ENCODE results near the gene SHC3. TPM values are rescaled to one million over a fixed set of nuclear protein-coding genes. Genes with fewer than 3 reads are reported as not detected.

Gene SHC3
- 0.23 TPM for total RNA-seq (2013)
- not detected for polyA plus RNA-seq
- polyA minus RNA-seq, result not detected in 2 replicates
- total RNA-seq, result 0.17 to 3.2 (median 0.54) reads per million in 11 experiments

- Histone ChIP-seq H3K4me3 (replicated peaks in 1 of 3; ENCODE audit: low read depth in 2 of 3, low read length in 3 of 3) (peak within 1 kb of the TSS in 1 of 3 experiments; percentile 47), H3K27me3 (ENCODE audit: control insufficient read depth in 2 of 2, insufficient read depth in 2 of 2, low read length in 2 of 2) (peaks cover 57 to 72% of the 10 kb centered on the region in 2 donors), H2AFZ (ENCODE audit: insufficient read depth, low read depth, low read length, poor library complexity, severe bottlenecking) (peak within 1 kb of the TSS; percentile 18), H3K36me3 (replicated peaks in 1 of 2; ENCODE audit: control insufficient read depth in 1 of 2, insufficient read depth in 2 of 2, low read length in 2 of 2) (no peaks in the 10 kb centered on the region), H3K79me2 (ENCODE audit: insufficient read depth, low read length) (no peaks in the 10 kb centered on the region), H4K20me1 (ENCODE audit: insufficient read depth, low read length) (no peaks in the 10 kb centered on the region), H3K27ac (ENCODE audit: low read depth in 1 of 2, low read length in 2 of 2) (no peak within 1 kb of the TSS), H3K4me2 (replicated peaks; ENCODE audit: extremely low read depth, low read length, poor library complexity, severe bottlenecking) (peak within 1 kb of the TSS; percentile 51), H3K4me1 (ENCODE audit: control insufficient read depth in 1 of 2, insufficient read depth in 2 of 2, low read length in 2 of 2) (peaks cover 10 to 26% of the 10 kb centered on the region in 2 donors), H3K9me3 (replicated peaks in 1 of 2; ENCODE audit: control insufficient read depth in 1 of 2, insufficient read depth in 1 of 2, low read length in 2 of 2) (peaks cover 0 to 4% of the 10 kb centered on the region in 2 donors), H3K9ac (ENCODE audit: insufficient read depth, low read length, poor library complexity, severe bottlenecking) (no peak within 1 kb of the TSS)
- 2% methylated on average over 96 of the region's 96 CpGs for WGBS (ENCODE audit: insufficient coverage)
- Mint-ChIP-seq H3K27me3 (ENCODE audit: low read depth in 3 of 3) (peaks cover 68 to 77% (median 74%) of the 10 kb centered on the region in 3 donors), H3K9me3 (peaks cover 0 to 17% (median 10%) of the 10 kb centered on the region in 7 donors), H3K4me1 (peaks cover 20% of the 10 kb centered on the region), H3K4me3 (peak within 1 kb of the TSS; percentile 61 to 76), H3K27ac (peak within 1 kb of the TSS in 1 of 7 donors; percentile 32), H3K36me3 (peaks cover 0 to 4% of the 10 kb centered on the region in 2 donors)
- intact Hi-C loops (cut with micrococcal nuclease), result no loop called here
- peak in 1 of 3 donors; percentile 11 for DNase-seq
- TF ChIP-seq CTCF (IDR thresholded peaks at IDR 0.05), result no peak
Measured at GRCh38 chr9:89177944-89178829, at the start of gene SHC3. TSS of gene SHC3 (minus strand) at chr9:89178818. CDS start at chr9:89178460, 358 bp downstream.

GRCh38 chr9:89225991-89226471 is 47.4 kb upstream of the SHC3 start:
- 81% methylated on average over 5 of the region's 5 CpGs for WGBS (ENCODE audit: insufficient coverage)
- intact Hi-C loops (cut with micrococcal nuclease), result no loop called here

More at GRCh38 chr9:89225991-89226471, 47.4 kb upstream of the SHC3 start:
- Histone ChIP-seq H3K4me3 (replicated peaks in 1 of 3; ENCODE audit: low read depth in 2 of 3, low read length in 3 of 3) (no peak overlapping the region), H3K27ac (ENCODE audit: low read depth in 1 of 2, low read length in 2 of 2) (no peak overlapping the region), H4K20me1 (ENCODE audit: insufficient read depth, low read length) (no peaks in the 10 kb centered on the region), H3K4me2 (replicated peaks; ENCODE audit: extremely low read depth, low read length, poor library complexity, severe bottlenecking) (no peak overlapping the region), H3K36me3 (replicated peaks in 1 of 2; ENCODE audit: control insufficient read depth in 1 of 2, insufficient read depth in 2 of 2, low read length in 2 of 2) (no peaks in the 10 kb centered on the region), H2AFZ (ENCODE audit: insufficient read depth, low read depth, low read length, poor library complexity, severe bottlenecking) (no peak overlapping the region), H3K9me3 (replicated peaks in 1 of 2; ENCODE audit: control insufficient read depth in 1 of 2, insufficient read depth in 1 of 2, low read length in 2 of 2) (no peaks in the 10 kb centered on the region), H3K27me3 (ENCODE audit: control insufficient read depth in 2 of 2, insufficient read depth in 2 of 2, low read length in 2 of 2) (peaks cover 3 to 22% of the 10 kb centered on the region in 2 donors), H3K9ac (ENCODE audit: insufficient read depth, low read length, poor library complexity, severe bottlenecking) (no peak overlapping the region), H3K4me1 (ENCODE audit: control insufficient read depth in 1 of 2, insufficient read depth in 2 of 2, low read length in 2 of 2) (no peaks in the 10 kb centered on the region), H3K79me2 (ENCODE audit: insufficient read depth, low read length) (no peaks in the 10 kb centered on the region)
- H3K27me3 Mint-ChIP-seq (ENCODE audit: low read depth in 3 of 3), result peaks cover 17 to 35% (median 18%) of the 10 kb centered on the region in 3 donors
- peaks cover 0 to 3% (median 2%) of the 10 kb centered on the region in 7 donors for H3K9me3 Mint-ChIP-seq
- no peak overlapping the region for H3K27ac Mint-ChIP-seq
- H3K36me3 Mint-ChIP-seq, result no peaks in the 10 kb centered on the region
- no peaks in the 10 kb centered on the region for H3K4me1 Mint-ChIP-seq
- no peak for DNase-seq
- H3K4me3 Mint-ChIP-seq, result no peak overlapping the region
- no peak for TF ChIP-seq CTCF (IDR thresholded peaks at IDR 0.05)
